Kidney (tissue), 14 donors: ENCODE results near the gene POMP. TPM values are rescaled to one million over a fixed set of nuclear protein-coding genes. Genes with fewer than 3 reads are reported as not detected.
"Not testable (repeated sequence)": the region's sequence is repeated elsewhere in the genome, so short reads cannot be mapped to it uniquely, and the experiment has no call there.

Source experiments
- DNase-seq, 5 donors: peaks; one replicate each; pipeline ENCODE4 v3.0.0-alpha.2; 2013 to 2020
- FAIRE-seq: peaks from 2 replicates; lab custom pipeline; 2012; peaks lifted over from hg19 to GRCh38; lab: Jason Lieb, UNC
- H3K27ac ChIP-seq, 2 donors: one replicate each; pipeline ENCODE4 v1.7.0; 2013; ENCODE audit warnings: low read depth in 2 of 2, low read length in 2 of 2, inconsistent platforms in 1 of 2
- H3K27me3 ChIP-seq: one replicate; pipeline ENCODE4 v1.7.1; 2013; ENCODE audit warnings: low read length, inconsistent platforms; ENCODE audit not compliant: control insufficient read depth, insufficient read depth
- H3K36me3 ChIP-seq, 3 donors: one replicate each; pipeline versions ENCODE4 v1.7.0 to v1.7.1; 2013; ENCODE audit warnings: low read length in 3 of 3, control low read depth in 1 of 3, inconsistent platforms in 1 of 3; ENCODE audit not compliant: insufficient read depth in 3 of 3, control insufficient read depth in 2 of 3
- H3K4me1 ChIP-seq, 3 donors: one replicate each; pipeline versions ENCODE4 v1.7.0 to v1.7.1; 2013; ENCODE audit warnings: low read length in 3 of 3, inconsistent platforms in 1 of 3, low read depth in 1 of 3; ENCODE audit not compliant: control insufficient read depth in 2 of 3, insufficient read depth in 2 of 3
- H3K4me3 ChIP-seq, 3 donors: one replicate each; pipeline versions ENCODE4 v1.7.0 to v1.8.1; 2013; ENCODE audit warnings: low read length in 3 of 3, control low read depth in 1 of 3, inconsistent platforms in 1 of 3
- H3K9ac ChIP-seq, 3 donors: one replicate each; pipeline versions ENCODE4 v1.7.0 to v1.7.1; 2013; ENCODE audit warnings: low read length in 3 of 3, control low read depth in 1 of 3, inconsistent platforms in 1 of 3
- H3K9me3 ChIP-seq, 3 donors: one replicate each; pipeline versions ENCODE4 v1.7.0 to v1.7.1; 2013; ENCODE audit warnings: low read length in 3 of 3, control low read depth in 1 of 3, inconsistent platforms in 1 of 3; ENCODE audit not compliant: control insufficient read depth in 2 of 3, insufficient read depth in 1 of 3
- CTCF ChIP-seq: IDR thresholded peaks from 3 replicates; pipeline ENCODE4 v1.5.1; 2012; ENCODE audit warnings: mild to moderate bottlenecking, moderate library complexity, borderline replicate concordance; ENCODE audit not compliant: insufficient read depth; ENCODE audit errors: extremely low read depth
- intact Hi-C: fragments of 100-400 bp; cut with DNase I; formaldehyde crosslinking; loops from one replicate; pipeline ENCODE4 v1.11.1; 2022
- polyA plus RNA-seq: library from polyadenylated mRNA; stranded (reverse); fragments of 350-450 nt; fragmentation: Illumina TruSeq; extraction: RNeasy Lipid Tissue Mini Kit (QIAGEN cat#74804); gene quantifications from one replicate; pipeline ENCODE4 v1.2.3, GENCODE V29; 2014; ENCODE audit warnings: low read depth, low replicate concordance; ENCODE audit not compliant: insufficient read depth
- total RNA-seq: library from RNA; stranded (reverse); fragmentation: NEBNext Ultra II Directional; extraction: Animal tissue kit (Norgen Biotek cat#: 25700); gene quantifications from one replicate; pipeline ENCODE4 v1.2.1, GENCODE V29; 2021
- donor health status: control.
- donor health status: control.
- donor health status: control.
- donor health status: control.
- donor health status: control.
- donor health status: DM: yes; HTN: yes; CAD: no.
- donor health status: Normal renal cell carcinoma (clear cell type).

Gene POMP
- total and polyA plus RNA-seq, 2 donors from 2014 or later = 59.0 to 115 TPM

GRCh38 chr13:28678809-28679208, 19.9 kb downstream of the POMP start:
- H3K4me1 ChIP-seq = no peaks in the 10 kb centered on the region
- no peak overlapping the region for H3K27ac ChIP-seq
- no peaks in the 10 kb centered on the region for H3K9me3 ChIP-seq
- no peak for DNase-seq
- peaks cover 0 to 19% (median 16%) of the 10 kb centered on the region in 3 donors for H3K36me3 ChIP-seq
- no peaks in the 10 kb centered on the region for H3K27me3 ChIP-seq
- no peak for FAIRE-seq
- no peak overlapping the region for H3K9ac ChIP-seq
- intact Hi-C loops = no loop called here
- TF ChIP-seq CTCF = no peak
- H3K4me3 ChIP-seq = no peak overlapping the region

GRCh38 chr13:28679628-28680027, 20.7 kb downstream of the POMP start:
- FAIRE-seq = peak; percentile 44
- DNase-seq = no peak
- Histone ChIP-seq H3K4me3 (no peak overlapping the region), H3K27ac (no peak overlapping the region), H3K9me3 (no peaks in the 10 kb centered on the region), H3K9ac (no peak overlapping the region), H3K4me1 (no peaks in the 10 kb centered on the region), H3K36me3 (peaks cover 0 to 12% (median 7%) of the 10 kb centered on the region in 3 donors), H3K27me3 (no peaks in the 10 kb centered on the region)
- intact Hi-C loops = no loop called here
- TF ChIP-seq CTCF = peak; percentile 1

GRCh38 chr13:28680541-28680940, 21.6 kb downstream of the POMP start:
- no peak for FAIRE-seq
- Histone ChIP-seq H3K36me3 (peaks cover 0 to 12% (median 7%) of the 10 kb centered on the region in 3 donors), H3K27ac (no peak overlapping the region), H3K4me1 (no peaks in the 10 kb centered on the region), H3K4me3 (no peak overlapping the region), H3K9ac (no peak overlapping the region), H3K9me3 (no peaks in the 10 kb centered on the region), H3K27me3 (no peaks in the 10 kb centered on the region)
- no peak for TF ChIP-seq CTCF
- DNase-seq = no peak
- intact Hi-C loops = no loop called here

DNA sequence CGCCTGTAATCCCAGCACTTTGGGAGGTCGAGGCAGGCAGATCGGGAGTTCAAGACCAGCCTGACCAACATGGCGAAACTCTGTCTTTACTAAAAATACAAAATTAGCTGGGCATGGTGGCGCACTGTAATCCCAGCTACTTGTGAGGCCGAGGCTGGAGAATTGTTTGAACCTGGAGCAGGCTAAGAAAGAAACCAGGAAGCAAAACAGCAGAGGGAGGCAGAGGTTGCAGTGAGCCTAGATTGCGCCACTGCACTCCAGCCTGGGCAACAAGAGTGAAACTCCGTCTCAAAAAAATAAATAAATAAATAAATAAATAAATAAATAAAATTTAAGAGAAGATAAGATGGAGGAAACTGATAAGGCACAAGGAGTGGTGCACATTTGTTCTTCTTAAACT, 24.2 kb downstream of the POMP start:
- H3K4me1 ChIP-seq, H3K27ac ChIP-seq, H3K27me3 ChIP-seq, DNase-seq, H3K36me3 ChIP-seq, H3K4me3 ChIP-seq, FAIRE-seq, intact Hi-C loops, H3K9me3 ChIP-seq, H3K9ac ChIP-seq: not testable (repeated sequence)
